ENCODE results near the gene RSRC1.
"Not testable (repeated sequence)": the region's sequence is repeated elsewhere in the genome, so short reads cannot be mapped to it uniquely, and the experiment has no call there.

RSRC1 gene

GRCh38 chr3:158540066-158540465 lies 430.2 kb downstream of the RSRC1 start:
- DNase-seq: no peak

DNA sequence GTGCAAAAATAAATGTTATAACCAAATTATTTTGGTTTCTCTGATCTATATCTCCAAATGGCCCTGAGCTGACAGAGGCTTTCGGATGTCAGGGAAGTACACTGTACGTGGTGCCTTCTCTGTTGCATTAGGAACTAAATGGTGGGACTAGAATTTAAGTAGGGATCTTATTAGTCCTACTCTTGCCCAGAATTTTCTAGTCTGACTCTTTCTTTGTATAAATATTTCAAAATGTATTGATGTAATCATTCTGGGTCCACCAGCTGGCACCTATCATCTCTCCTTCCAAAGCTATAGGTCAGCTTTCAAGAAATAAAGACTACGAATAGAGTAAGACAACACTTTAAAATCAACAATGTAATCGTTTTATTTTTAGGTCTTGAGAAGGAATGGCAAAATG lies 438.8 kb downstream of the RSRC1 start:
- no peak for DNase-seq

DNA sequence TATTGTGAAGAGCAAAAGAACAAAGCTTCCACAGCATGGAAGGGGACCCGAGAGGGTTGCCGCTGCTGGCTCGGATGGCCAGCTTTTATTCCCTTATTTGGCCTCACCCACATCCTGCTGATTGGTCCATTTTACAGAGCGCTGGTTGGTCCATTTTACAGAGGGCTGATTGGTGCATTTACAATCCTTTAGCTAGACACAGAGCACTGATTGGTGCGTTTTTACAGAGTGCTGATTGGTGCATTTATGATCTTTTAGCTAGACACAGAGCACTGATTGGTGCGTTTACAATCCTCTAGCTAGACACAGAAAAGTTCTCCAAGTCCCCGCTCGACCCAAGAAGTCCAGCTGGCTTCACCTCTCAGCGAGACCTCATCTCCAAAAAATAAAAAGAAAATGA lies 440.0 kb downstream of the RSRC1 start:
- not testable (repeated sequence) for DNase-seq

GRCh38 chr3:158552124-158552523 lies 442.2 kb downstream of the RSRC1 start:
- no peak for DNase-seq

GRCh38 chr3:158559504-158559903 lies 449.6 kb downstream of the RSRC1 start:
- DNase-seq: no peak

DNA sequence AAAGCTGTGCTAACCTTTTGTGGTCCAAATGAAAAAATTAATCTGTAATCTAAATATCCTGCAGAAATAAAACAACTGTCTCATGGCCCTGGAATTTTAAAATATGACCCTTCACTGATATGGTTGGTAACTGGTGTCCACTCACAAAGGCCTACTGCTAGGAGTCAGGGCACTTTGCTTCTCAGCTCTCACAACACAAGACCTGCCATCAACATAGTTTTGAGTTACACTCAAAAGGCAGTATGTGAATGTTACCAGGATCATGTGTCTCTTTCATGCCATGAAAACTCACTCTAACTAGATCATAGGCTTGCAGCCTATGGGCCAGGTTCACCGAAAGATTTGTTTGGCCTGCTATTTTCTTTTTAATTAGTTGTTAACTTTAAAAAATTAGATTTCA lies 451.1 kb downstream of the RSRC1 start:
- DNase-seq: no peak

- no peak for DNase-seq
Measured at GRCh38 chr3:158562674-158563073, 452.8 kb downstream of the RSRC1 start.

DNA sequence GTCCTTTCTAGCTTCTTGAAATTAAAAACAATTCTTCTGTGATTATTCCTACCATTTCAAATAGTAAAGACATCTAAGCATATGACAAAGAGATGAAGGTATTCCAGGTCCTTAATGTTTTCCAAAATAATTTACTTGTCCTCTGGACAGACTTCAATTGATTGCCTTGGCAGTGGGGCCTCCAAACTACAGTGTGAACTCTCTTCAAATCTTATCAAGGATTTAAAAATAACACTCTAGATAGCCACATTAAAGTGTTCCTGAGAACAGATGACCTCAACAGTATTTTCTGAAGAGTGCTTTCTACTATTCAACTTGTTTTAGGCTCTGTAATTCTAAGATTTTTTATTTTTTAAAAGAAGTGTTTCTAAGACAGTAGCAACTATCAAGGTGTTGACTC lies 453.2 kb downstream of the RSRC1 start:
- DNase-seq: no peak

DNA sequence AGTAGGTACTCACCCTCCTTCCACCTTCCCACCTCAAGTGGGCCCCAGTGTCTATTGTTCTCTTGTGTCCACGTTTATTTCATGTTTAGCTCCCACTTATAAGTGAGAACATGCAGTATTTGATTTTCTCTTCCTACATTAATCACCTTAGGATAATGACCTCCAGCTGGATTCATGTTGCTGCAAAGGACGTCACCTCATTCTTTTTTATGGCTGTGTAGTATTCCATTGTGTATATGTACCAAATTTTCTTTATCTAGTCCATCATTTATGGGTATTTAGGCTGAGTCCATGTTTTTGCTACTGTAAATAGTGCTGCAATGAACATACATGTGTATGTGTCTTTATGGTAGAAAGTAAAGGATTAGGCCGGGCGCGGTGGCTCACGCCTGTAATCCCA lies 455.2 kb downstream of the RSRC1 start:
- no peak for DNase-seq

DNA sequence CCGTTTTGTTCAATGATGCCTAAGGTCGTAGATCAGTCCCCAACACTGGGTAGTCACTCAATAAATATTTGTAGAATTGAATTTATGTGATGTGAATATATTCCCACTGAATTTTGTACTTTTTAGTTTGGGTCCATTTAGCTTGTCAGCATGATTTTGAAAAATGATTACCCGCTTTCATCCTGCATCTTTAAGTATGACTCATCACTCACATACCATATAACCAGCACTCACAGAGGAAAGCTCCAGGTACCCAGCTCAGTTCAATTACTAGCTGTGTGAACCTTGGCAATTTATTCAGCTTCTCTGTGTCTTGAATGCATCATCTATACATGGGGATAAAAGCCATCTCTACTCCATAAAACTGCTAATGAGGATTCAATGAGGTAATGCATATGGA lies 458.9 kb downstream of the RSRC1 start:
- DNase-seq: no peak

GRCh38 chr3:158569794-158570193 lies 459.9 kb downstream of the RSRC1 start:
- DNase-seq: peak; percentile 21

DNA sequence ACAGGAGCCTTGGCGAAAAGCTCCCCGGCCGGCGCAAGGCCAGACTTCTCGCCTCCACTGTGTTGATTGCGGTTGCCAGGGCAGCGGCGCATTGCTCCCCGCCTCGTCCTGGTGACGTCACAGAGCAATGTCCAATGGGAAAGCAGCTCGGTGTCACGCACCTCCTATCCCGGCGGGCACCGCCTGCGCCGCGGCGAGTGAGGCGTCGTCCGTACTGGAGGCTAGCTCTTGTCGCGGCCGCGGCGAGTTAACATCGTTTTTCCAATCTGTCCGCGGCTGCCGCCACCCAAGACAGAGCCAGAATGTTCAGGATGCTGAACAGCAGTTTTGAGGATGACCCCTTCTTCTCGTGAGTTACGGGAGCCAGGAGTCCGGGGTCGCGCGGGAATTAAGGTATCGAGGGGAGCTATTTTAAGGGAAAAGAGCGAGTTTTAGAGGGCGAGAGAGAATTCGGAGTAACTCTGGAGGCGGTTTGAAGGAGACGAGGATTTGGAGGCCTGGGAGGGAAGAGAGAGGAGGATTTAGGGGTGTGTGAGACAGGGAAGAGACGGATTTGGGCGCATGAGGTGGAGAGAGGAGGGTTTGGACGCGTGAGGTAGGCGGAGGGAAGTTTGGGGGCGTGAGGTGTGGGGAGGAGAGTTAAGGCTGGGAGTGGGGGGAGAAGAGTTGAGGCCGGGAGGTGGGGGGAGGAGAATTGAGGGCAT lies 461.3 kb downstream of the RSRC1 start, which contains the start of gene MLF1:
Gene MLF1, plus strand, starts transcription at position 196 of the 704 bp plus-strand sequence. Its CDS starts 107 bp downstream, at position 303.
- peak; percentile 98 for DNase-seq

GRCh38 chr3:158571969-158572765 lies 462.3 kb downstream of the RSRC1 start:
- DNase-seq: no peak

DNA sequence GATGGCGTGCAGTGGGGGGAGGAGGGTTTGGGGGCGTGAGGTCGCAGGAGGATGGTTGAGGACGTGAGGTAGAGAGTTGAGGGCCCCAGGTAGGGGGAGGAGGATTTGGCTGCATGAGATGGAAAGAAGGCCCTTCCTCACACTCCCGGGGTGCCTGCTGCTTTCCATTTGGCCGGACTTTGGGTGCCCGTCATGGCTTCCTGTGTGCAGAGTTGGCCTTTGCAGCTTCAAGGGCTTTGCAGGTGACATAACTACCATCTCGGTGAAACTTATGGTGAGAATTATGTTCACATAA lies 462.8 kb downstream of the RSRC1 start:
- no peak for DNase-seq

DNA sequence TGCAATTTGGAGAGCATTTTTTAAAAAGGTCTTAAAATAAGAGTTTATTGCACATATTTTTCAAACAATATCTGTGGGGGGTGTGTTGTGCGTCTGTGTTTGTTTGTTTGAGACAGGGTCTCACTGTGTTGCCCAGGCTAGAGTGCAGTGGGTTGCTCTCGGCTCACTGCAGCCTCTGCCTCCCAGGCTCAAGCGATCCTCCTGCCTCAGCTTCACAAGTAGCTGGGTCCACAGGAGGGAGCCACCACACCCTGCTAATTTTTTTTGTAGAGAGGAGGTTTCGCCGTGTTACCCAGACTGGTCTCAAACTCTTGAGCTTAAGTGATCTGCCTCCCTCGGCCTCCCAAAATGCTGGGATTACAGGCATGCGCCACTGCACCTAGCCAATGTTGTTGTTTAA lies 463.8 kb downstream of the RSRC1 start:
- no peak for DNase-seq

DNA sequence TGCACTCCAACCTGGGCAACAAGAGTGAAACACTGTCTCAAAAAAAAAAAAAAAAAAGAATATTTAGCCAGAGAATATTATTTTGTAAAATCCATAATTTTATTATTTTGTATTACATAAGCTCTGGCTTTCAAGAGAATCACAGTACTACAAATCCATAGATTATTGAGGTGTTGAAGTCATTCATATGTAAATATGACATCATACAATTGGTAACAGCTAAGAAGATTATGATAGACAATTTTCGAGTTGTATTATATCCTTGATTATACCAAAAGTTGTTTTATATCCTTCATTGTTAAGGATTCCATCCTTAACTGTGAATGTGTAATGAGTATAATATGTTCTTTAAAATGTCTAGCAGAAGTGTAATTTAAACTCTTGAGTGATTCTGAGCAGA lies 464.8 kb downstream of the RSRC1 start:
- DNase-seq: no peak

- DNase-seq: no peak
Measured at GRCh38 chr3:158590223-158590622, 480.3 kb downstream of the RSRC1 start.

All from right hindlimb (tissue), 1 donor.